Neuronal stem cell (in vitro differentiated cells): ENCODE measurements around the gene SPART.

Experiments
- DNase-seq: peaks from one replicate; pipeline ENCODE4 v3.0.0-alpha.2; 2013; ENCODE audit warnings: low spot score
- H2AFZ ChIP-seq: one replicate; pipeline ENCODE4 v1.6.1; 2013; ENCODE audit warnings: mild to moderate bottlenecking, low read length, inconsistent platforms
- H2AK5ac ChIP-seq: 2 replicates; pipeline ENCODE4 v1.6.1; 2013; ENCODE audit warnings: low read depth, mild to moderate bottlenecking, inconsistent platforms, low read length, moderate library complexity, mixed read lengths
- H2BK120ac ChIP-seq: 2 replicates; pipeline ENCODE4 v1.6.1; 2013; ENCODE audit warnings: low read depth, mild to moderate bottlenecking, inconsistent platforms, low read length, moderate library complexity, mixed read lengths
- H2BK12ac ChIP-seq: one replicate; pipeline ENCODE4 v1.6.1; 2013; ENCODE audit warnings: low read length, inconsistent platforms
- H2BK15ac ChIP-seq: 2 replicates; pipeline ENCODE4 v1.6.1; 2013; ENCODE audit warnings: mild to moderate bottlenecking, low read length, inconsistent platforms, mixed read lengths
- H2BK5ac ChIP-seq: one replicate; pipeline ENCODE4 v1.6.1; 2013; ENCODE audit warnings: inconsistent platforms, mild to moderate bottlenecking, low read length, moderate library complexity
- H3K14ac ChIP-seq: one replicate; pipeline ENCODE4 v1.6.1; 2013; ENCODE audit warnings: low read length, inconsistent platforms
- H3K18ac ChIP-seq: 2 replicates; pipeline ENCODE4 v1.6.1; 2013; ENCODE audit warnings: low read length, inconsistent platforms
- H3K23ac ChIP-seq: 2 replicates; pipeline ENCODE4 v1.6.1; 2013; ENCODE audit warnings: low read depth, mild to moderate bottlenecking, mixed read lengths, low read length, inconsistent platforms; ENCODE audit not compliant: poor library complexity
- H3K27ac ChIP-seq: replicated peaks from 3 replicates; pipeline ENCODE4 v1.5.1; 2013; ENCODE audit warnings: low read length, inconsistent platforms
- H3K27me3 ChIP-seq, 3 experiments: 2 replicates each; pipeline ENCODE4 v1.6.1; 2013; ENCODE audit warnings: low read length in 3 of 3, mild to moderate bottlenecking in 2 of 3, inconsistent platforms in 1 of 3, low read depth in 1 of 3, mixed read lengths in 1 of 3, moderate library complexity in 1 of 3; ENCODE audit not compliant: control insufficient read depth in 3 of 3, insufficient read depth in 3 of 3
- H3K36me3 ChIP-seq, 2 donors: replicated peaks in 1 of 2; 2 replicates each; pipeline ENCODE4 v1.6.1; 2013; ENCODE audit warnings: low read length in 2 of 2; ENCODE audit not compliant: control insufficient read depth in 2 of 2, insufficient read depth in 2 of 2
- H3K4ac ChIP-seq: 2 replicates; pipeline ENCODE4 v1.6.1; 2013; ENCODE audit warnings: inconsistent platforms, mild to moderate bottlenecking, low read length, moderate library complexity
- H3K4me1 ChIP-seq, 2 donors: 1 replicate in 1 of 2; 2 replicates in 1 of 2; pipeline ENCODE4 v1.6.1; 2013; ENCODE audit warnings: low read length in 2 of 2, low read depth in 1 of 2; ENCODE audit not compliant: control insufficient read depth in 2 of 2, insufficient read depth in 1 of 2
- H3K4me2 ChIP-seq: one replicate; pipeline ENCODE4 v1.6.1; 2013; ENCODE audit warnings: mild to moderate bottlenecking, low read length, inconsistent platforms; ENCODE audit not compliant: insufficient read depth, poor library complexity, severe bottlenecking
- H3K4me3 ChIP-seq, 2 donors: 2 replicates each; pipeline ENCODE4 v1.5.1; 2013; ENCODE audit warnings: low read length in 2 of 2, mild to moderate bottlenecking in 2 of 2, inconsistent platforms in 1 of 2, moderate library complexity in 1 of 2
- H3K79me1 ChIP-seq: one replicate; pipeline ENCODE4 v1.6.1; 2013; ENCODE audit warnings: low read depth, mild to moderate bottlenecking, inconsistent platforms, low read length, moderate library complexity
- H3K9ac ChIP-seq: one replicate; pipeline ENCODE4 v1.6.1; 2013; ENCODE audit warnings: mild to moderate bottlenecking, low read depth, low read length, inconsistent platforms; ENCODE audit not compliant: poor library complexity
- H3K9me3 ChIP-seq, 2 donors: replicated peaks in 1 of 2; 2 replicates each; pipeline versions ENCODE3 to v1.6.1; 2013; ENCODE audit warnings: low read length in 2 of 2, mild to moderate bottlenecking in 2 of 2, inconsistent platforms in 1 of 2, low read depth in 1 of 2, mixed read lengths in 1 of 2, moderate library complexity in 1 of 2; ENCODE audit not compliant: control insufficient read depth in 2 of 2, insufficient read depth in 1 of 2
- H4K8ac ChIP-seq: one replicate; pipeline ENCODE4 v1.6.1; 2013; ENCODE audit warnings: low read depth, mild to moderate bottlenecking, inconsistent platforms, low read length, moderate library complexity
- H4K91ac ChIP-seq: one replicate; pipeline ENCODE4 v1.6.1; 2013; ENCODE audit warnings: low read length, low read depth, mild to moderate bottlenecking, inconsistent platforms; ENCODE audit not compliant: poor library complexity
- WGBS, 2 donors: extraction: QIAGEN DNeasy Blood & Tissue Kit; methylation state at CpG; one replicate each; pipeline ENCODE4 v1.1.7; 2013; ENCODE audit warnings: missing lambda C conversion rate in 2 of 2, mixed read lengths in 1 of 2; ENCODE audit not compliant: insufficient read length in 2 of 2, insufficient replicate concordance in 1 of 2; ENCODE audit errors: extremely low coverage in 2 of 2; 5-methylcytosine and 5-hydroxymethylcytosine counted together

The SPART gene

DNA sequence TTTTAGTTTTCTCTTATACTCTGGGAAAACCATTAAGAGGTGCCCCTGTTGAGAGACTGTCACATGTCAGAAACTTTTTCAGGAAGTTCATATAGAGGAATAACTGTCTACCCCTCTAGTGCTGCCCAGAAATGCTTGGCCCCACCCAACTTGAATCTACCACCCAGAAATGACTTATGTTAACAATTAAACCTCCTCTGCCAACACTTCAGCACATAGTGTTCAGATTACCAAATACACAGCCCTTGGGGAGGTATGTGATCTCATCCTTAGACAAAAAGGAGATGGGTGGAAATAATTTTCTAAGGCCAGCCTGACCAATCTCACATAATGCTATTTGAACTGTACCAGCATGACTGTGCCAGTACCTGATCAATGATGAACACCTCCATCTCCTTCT, 84.2 kb downstream of the SPART start:
- Histone ChIP-seq H3K4me2 (no peak overlapping the region), H3K27me3 (no peaks in the 10 kb centered on the region), H3K18ac (no peak overlapping the region), H3K9me3 (no peaks in the 10 kb centered on the region), H2BK15ac (no peak overlapping the region), H2AFZ (no peak overlapping the region), H3K23ac (no peak overlapping the region), H3K4me1 (no peaks in the 10 kb centered on the region), H4K91ac (no peak overlapping the region), H3K4me3 (no peak overlapping the region), H2BK12ac (no peak overlapping the region), H2BK5ac (no peak overlapping the region), H3K27ac (no peak overlapping the region), H2BK120ac (no peak overlapping the region), H3K14ac (no peak overlapping the region), H2AK5ac (no peak overlapping the region), H3K9ac (no peak overlapping the region), H4K8ac (no peak overlapping the region), H3K79me1 (no peaks in the 10 kb centered on the region), H3K4ac (no peak overlapping the region), H3K36me3 (no peaks in the 10 kb centered on the region)
- no peak for DNase-seq

DNA sequence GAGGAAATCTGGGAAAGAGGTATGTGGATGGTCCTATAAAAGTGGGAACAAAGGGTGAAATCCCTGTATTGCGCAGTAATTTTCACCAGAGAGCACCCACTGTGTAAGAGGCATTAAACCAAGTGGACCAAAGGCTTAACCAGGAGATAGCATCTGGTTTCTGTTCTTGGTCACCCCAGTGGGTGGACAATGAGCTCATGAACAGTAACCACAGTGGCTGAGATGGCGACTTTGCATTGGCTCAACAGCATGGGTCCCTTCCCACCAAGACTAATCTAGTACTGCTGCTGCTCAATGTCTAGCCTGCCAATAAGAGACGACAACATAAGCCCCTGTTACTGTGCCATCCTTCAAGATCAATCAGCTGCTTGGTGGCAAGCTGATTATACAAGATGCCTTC, 85.2 kb downstream of the SPART start:
- H3K27ac ChIP-seq = no peak overlapping the region

DNA sequence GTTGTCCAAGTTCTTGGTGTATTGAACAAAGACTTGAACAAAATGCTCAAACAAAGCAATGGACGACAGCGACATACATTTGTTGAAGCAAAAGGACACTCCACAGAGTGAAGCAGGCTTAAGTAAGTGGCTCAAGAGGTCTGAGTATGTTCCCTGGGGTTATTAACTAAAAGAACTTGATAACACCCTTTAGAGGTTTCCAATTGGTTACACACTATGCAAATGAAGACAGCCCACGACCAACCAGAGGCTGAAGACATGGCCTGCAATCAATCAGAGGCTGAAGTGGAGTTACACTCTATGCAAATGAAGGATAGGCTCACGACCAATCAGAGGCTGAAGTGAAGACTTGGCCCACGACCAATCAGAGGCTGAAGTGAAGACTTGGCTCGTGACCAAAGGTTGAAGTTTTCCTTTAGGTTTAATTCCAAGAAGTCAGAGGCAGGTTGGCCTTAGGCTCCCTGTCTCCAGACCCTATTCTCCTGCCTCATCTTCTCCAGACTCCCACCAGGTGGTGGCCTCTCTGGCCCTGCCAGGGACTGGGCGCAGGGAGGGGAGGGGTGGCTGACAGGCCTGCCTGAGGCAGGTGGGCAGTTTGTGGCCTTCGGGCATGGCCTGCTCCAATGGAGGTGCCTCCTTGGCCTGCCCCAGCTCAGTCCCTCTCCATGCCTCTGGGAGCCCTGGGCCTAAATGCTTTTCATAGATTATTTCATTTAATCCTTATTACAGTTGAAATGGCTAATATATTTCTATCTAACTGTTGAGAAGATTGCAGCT, 86.6 kb downstream of the SPART start:
- no peaks in the 10 kb centered on the region for H3K36me3 ChIP-seq
- no peak for DNase-seq
- WGBS, 2 donors = no CpG with 5 or more reads among the region's 8 CpGs

More for the DNA sequence above, 85.2 kb downstream of the SPART start:
- H3K4me3 ChIP-seq = no peak overlapping the region
- no peak overlapping the region for H2BK120ac ChIP-seq
- no peak overlapping the region for H2AFZ ChIP-seq
- H3K18ac ChIP-seq = no peak overlapping the region
- no peak overlapping the region for H2BK15ac ChIP-seq
- H3K27me3 ChIP-seq = no peaks in the 10 kb centered on the region
- H3K36me3 ChIP-seq = no peaks in the 10 kb centered on the region
- H3K9ac ChIP-seq = no peak overlapping the region
- H4K8ac ChIP-seq = no peak overlapping the region
- H3K14ac ChIP-seq = no peak overlapping the region
- no peak overlapping the region for H3K4me2 ChIP-seq
- H4K91ac ChIP-seq = no peak overlapping the region
- DNase-seq = no peak
- no peak overlapping the region for H2BK5ac ChIP-seq
- no peak overlapping the region for H3K23ac ChIP-seq
- H2BK12ac ChIP-seq = no peak overlapping the region
- no peaks in the 10 kb centered on the region for H3K4me1 ChIP-seq
- H3K4ac ChIP-seq = no peak overlapping the region
- no CpG with 5 or more reads among the region's 3 CpGs for WGBS, 2 donors
- H3K9me3 ChIP-seq = no peaks in the 10 kb centered on the region
- no peak overlapping the region for H2AK5ac ChIP-seq
- H3K79me1 ChIP-seq = no peaks in the 10 kb centered on the region

DNA sequence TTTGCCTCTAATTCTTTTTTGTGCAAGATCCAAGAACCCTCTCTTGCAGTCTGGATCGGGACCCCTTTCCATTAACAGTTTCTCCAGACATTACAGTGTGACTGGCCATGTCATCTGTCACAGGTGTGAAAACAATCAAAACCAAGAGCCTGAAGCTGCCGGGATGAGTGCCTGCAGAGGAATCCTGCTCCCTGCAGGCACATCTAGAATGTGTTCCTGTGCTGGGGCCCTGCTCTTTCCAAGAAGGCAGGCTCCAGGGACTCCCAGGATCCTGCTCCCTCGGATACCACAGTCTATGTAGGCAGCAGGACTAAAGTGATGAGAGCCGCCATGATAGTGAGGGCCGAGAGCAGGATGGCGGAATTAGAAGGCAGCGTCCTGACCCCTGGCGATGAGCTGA, 87.4 kb downstream of the SPART start:
- H4K91ac ChIP-seq = no peak overlapping the region
- no peak overlapping the region for H3K4me3 ChIP-seq
- H4K8ac ChIP-seq = no peak overlapping the region
- H2BK15ac ChIP-seq = no peak overlapping the region
- H2AFZ ChIP-seq = no peak overlapping the region
- no peak overlapping the region for H3K4ac ChIP-seq
- H2BK120ac ChIP-seq = no peak overlapping the region
- H3K9me3 ChIP-seq = peaks cover 0 to 3% of the 10 kb centered on the region in 2 donors
- no peaks in the 10 kb centered on the region for H3K4me1 ChIP-seq
- H3K9ac ChIP-seq = no peak overlapping the region
- H3K4me2 ChIP-seq = no peak overlapping the region
- H2BK12ac ChIP-seq = no peak overlapping the region
- H3K27ac ChIP-seq = no peak overlapping the region
- H3K79me1 ChIP-seq = no peaks in the 10 kb centered on the region
- peak overlapping the region; percentile 53 for H3K18ac ChIP-seq
- no peak overlapping the region for H3K14ac ChIP-seq
- no CpG with 5 or more reads among the region's 8 CpGs for WGBS, 2 donors
- no peak for DNase-seq
- H2BK5ac ChIP-seq = peak overlapping the region; percentile 66
- H2AK5ac ChIP-seq = no peak overlapping the region
- H3K27me3 ChIP-seq = no peaks in the 10 kb centered on the region
- H3K23ac ChIP-seq = no peak overlapping the region
- H3K36me3 ChIP-seq = no peaks in the 10 kb centered on the region

More for the DNA sequence above, 86.6 kb downstream of the SPART start:
- H3K4ac ChIP-seq = no peak overlapping the region
- no peak overlapping the region for H3K4me2 ChIP-seq
- no peaks in the 10 kb centered on the region for H3K79me1 ChIP-seq
- H3K9ac ChIP-seq = no peak overlapping the region
- H4K91ac ChIP-seq = no peak overlapping the region
- no peak overlapping the region for H4K8ac ChIP-seq
- H2BK15ac ChIP-seq = no peak overlapping the region
- H2AK5ac ChIP-seq = no peak overlapping the region
- no peak overlapping the region for H3K18ac ChIP-seq
- H3K23ac ChIP-seq = no peak overlapping the region
- H2BK120ac ChIP-seq = no peak overlapping the region
- no peak overlapping the region for H2BK12ac ChIP-seq
- no peaks in the 10 kb centered on the region for H3K27me3 ChIP-seq
- H3K14ac ChIP-seq = no peak overlapping the region
- H3K9me3 ChIP-seq = peaks cover 0 to 3% of the 10 kb centered on the region in 2 donors
- no peak overlapping the region for H3K27ac ChIP-seq
- no peaks in the 10 kb centered on the region for H3K4me1 ChIP-seq
- H2BK5ac ChIP-seq = no peak overlapping the region
- no peak overlapping the region for H3K4me3 ChIP-seq
- no peak overlapping the region for H2AFZ ChIP-seq
